ENCODE results near the gene PXMP4. TPM values are rescaled to one million over a fixed set of nuclear protein-coding genes. Genes with fewer than 3 reads are reported as not detected.

Gene PXMP4
- 3.2 and 3.9 TPM in 2 replicates for total RNA-seq

GRCh38 chr20:33719989-33720709 is at the start of gene PXMP4:
Gene PXMP4, minus strand, starts transcription at chr20:33720310. Its CDS starts 103 bp downstream, at chr20:33720207.

DNA sequence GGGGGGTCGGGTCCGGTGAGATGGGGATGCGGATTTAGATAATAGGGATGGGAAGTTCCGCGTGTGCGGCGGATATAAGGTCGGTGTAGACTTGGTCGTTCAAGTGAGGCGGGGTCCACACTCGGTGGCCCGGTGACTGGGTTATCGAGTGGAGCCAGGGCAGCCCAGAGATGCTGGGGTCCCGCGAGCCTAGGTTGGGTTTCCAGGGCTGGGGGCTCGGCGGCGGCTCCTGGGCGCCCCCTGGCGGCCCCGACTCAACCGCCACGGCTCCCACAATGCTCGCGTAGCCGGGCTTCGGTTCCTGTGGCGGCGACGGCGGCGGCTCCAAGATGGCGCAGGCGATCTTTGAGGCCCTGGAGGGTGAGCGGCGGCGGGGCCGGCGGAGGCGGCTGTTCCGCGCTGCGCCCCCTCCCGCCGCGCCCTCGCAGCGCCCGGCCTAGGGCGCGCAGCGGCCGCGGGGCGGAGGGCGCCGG is 11.6 kb upstream of the PXMP4 start, which contains the start of gene ZNF341:
TSS of gene ZNF341 (plus strand) at position 304 of the 473 bp plus-strand sequence. CDS start at position 330, 26 bp downstream.

GRCh38 chr20:33686100-33686983 is 33.8 kb downstream of the PXMP4 start, which contains the start of gene E2F1:
Gene E2F1, minus strand, starts transcription at chr20:33686385. Its CDS starts 121 bp downstream, at chr20:33686264.

GRCh38 chr20:33674294-33675135 is 45.6 kb downstream of the PXMP4 start, which contains the start of gene NECAB3:
Gene NECAB3, minus strand, starts transcription at chr20:33674428. Its CDS starts 76 bp downstream, at chr20:33674352.

DNA sequence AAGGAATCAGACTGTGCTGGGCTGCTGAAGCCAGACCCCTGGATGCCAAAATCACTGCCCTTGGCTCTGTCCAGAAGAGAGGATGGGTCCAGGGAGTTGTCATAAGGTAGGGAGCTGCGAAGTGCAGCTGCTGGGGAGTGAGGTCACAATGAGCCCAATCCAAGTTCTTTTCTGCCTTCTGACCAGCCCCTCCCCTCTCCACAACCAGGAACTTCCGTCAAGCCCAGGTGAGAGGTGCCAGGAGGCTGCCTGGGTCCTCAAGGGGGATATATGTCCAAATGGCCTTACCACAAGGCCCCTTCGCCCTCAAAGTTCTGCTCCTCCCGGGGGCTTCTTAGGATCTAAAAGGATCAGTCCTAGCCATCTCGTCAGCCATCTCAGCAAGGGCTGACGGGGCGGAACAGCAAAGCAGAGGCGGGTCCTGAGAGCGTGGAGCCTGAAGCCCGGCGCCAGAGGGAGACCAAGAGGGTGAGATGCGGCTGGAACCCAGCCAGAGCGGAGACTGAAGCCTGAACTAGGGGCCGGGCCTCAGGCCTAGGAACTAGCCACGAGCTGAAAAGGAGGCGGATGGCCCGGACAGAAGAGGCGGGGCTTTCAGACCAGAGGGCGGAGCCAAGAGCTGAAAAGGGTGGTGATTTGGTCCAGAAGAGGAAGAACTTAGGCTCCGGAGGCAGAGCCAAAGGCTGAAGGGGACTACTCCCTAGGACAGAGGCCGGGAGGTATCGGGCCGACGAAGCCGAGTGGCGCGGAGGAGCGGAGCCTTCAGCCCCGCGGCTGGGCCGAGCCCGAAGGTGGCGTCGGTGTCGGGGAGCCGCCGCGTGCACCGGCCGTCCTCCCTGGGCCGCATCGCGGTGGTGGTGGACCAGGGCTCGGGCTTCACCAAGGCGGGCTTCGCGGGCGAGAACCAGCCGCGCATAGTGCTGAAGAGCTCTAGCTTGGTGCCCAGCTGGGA is 53.5 kb downstream of the PXMP4 start, which contains the start of gene ACTL10:
TSS of gene ACTL10 (plus strand) at position 651 of the 952 bp plus-strand sequence. CDS start 555 bp downstream, outside the sequence.

DNA sequence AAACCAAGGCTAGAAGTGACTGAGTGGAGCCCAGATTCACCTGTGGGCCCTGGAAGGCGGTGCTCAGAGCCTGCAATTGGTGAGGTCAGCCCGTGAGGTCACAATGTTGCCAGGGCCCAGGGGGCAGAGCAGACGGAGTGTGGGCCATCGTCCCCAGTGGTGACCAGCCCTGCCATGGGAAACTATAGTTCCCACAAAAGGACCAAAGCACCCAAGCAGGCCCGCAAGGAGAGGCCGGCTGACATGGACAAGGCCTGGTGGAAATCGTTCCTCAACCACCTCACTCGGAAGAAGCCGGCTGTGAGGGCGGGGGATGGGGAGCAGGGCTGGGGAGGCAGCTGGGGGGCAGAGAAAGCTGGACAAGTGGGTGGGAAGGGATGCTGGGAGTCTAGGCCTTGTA is 57.9 kb downstream of the PXMP4 start, which contains the start of gene C20orf144:
TSS of gene C20orf144 (plus strand) at position 156 of the 400 bp plus-strand sequence. CDS start at position 175, 19 bp downstream.

Other genes with a start within 250 kb of the PXMP4 start
- 6.8 and 9.1 TPM in 2 replicates for gene CBFA2T2, start 230.2 kb downstream of the PXMP4 start, total RNA-seq
- under 0.01 and 0.10 TPM in 2 replicates for gene C20orf144, start 58.0 kb downstream of the PXMP4 start, total RNA-seq
- gene ACTL10, start 53.4 kb downstream of the PXMP4 start, total RNA-seq = 2.8 and 3.3 TPM in 2 replicates
- gene NECAB3, start 45.9 kb downstream of the PXMP4 start, total RNA-seq = 9.9 and 28.7 TPM in 2 replicates
- 8.2 and 10.5 TPM in 2 replicates for gene E2F1, start 33.9 kb downstream of the PXMP4 start, total RNA-seq
- gene ZNF341, start 11.7 kb upstream of the PXMP4 start, total RNA-seq = 1.6 and 2.9 TPM in 2 replicates
- gene CHMP4B, start 91.0 kb upstream of the PXMP4 start, total RNA-seq = 51.3 and 51.7 TPM in 2 replicates